K562 (cell line): ENCODE measurements around the gene RUVBL2. TPM values are rescaled to one million over a fixed set of nuclear protein-coding genes. Genes with fewer than 3 reads are reported as not detected.

ENCODE experiments used
- MCM7 ChIP-seq, 2 experiments: fragments of 450-650 bp; IDR thresholded peaks; 2 replicates each; pipeline ENCODE4 v1.6.1; 2016 to 2018
- polyA plus RNA-seq, 8 experiments: library from polyadenylated mRNA; depleted of rRNA in 4 of 8; stranded (reverse) in 5 of 8; unstranded in 3 of 8; fragments of >200 nt; fragmentation: Nextera tagmentation in 2 of 8; fragmentation: Illumina TruSeq in 1 of 8; extraction: Ambion mirVana in 2 of 8; extraction: Trizol in 1 of 8; gene quantifications; 2 replicates each; pipeline versions ENCODE4 v1.2.1 to v1.2.3, GENCODE V29; 2011 to 2014; ENCODE audit warnings: inconsistent platforms in 1 of 8, missing spikeins in 1 of 8
- total RNA-seq, 7 experiments: library from RNA; depleted of rRNA in 6 of 7; stranded (reverse); fragments of >200 nt in 6 of 7; fragmentation: Illumina TruSeq in 2 of 7; extraction: Trizol in 2 of 7; gene quantifications; 2 replicates each; pipeline versions ENCODE4 v1.2.1 to v1.2.3, GENCODE V29; 2011 to 2021; ENCODE audit warnings: low replicate concordance in 1 of 7
- TF ChIP-seq, protein P1 (sequence below): fragments of 200-600 bp; sonication (generic); IDR thresholded peaks from one replicate; pipeline ENCODE4 v1.6.1; 2012; ENCODE audit warnings: mild to moderate bottlenecking, low read depth, low read length, inconsistent platforms
- TF ChIP-seq, protein P2 (sequence below): fragments of 450-650 bp; IDR thresholded peaks from 2 replicates; pipeline ENCODE4 v1.7.1; 2018; ENCODE audit warnings: mild to moderate bottlenecking, low read depth; ENCODE audit not compliant: partially characterized antibody

Gene RUVBL2
- total and polyA plus RNA-seq, 9 of the 15 experiments (the other 6 are each of a cell fraction or from before 2014, with no cell fraction given), result 71.4 to 453 (median 237) TPM

DNA sequence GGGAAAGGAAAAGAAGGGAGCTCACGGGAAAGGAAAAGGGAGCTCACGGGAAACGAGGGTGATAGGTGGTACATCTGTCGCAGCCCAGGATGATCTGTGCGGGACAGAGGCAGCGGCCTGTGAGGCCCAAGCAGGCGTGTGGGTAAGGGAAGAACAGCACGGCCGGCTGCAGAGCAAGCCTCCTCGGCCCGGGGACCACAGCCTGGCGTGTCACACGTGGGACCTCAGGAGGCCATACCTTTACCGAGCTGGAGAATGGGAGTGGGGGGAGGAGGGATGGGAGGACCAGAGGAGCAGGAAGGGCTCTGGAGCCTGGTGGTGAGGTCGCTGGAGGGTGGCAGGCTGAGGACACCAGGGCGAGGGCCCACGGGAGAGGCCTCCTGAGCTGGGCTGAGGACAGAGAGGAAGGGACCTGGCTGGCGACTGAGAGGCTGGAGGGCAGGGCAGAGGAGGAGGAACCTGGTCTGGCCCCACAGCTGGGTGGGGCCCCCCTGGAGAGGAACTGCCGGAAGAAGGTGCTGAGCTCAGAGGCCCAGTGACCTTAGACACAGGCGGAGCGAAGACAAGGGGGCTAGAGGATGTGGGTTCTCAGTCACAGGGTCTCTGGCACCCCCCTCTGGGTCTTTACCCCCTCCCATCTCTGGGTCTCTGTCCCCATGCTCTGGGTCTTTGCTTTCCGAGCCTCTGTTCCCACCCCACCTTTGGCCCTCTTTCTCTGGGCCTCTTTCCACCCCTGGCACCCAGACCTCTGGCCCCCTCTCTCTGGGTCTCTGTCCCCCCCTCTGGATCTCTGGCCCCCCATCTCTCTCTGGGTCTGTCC is 31.4 kb upstream of the RUVBL2 start (continued):
- TF ChIP-seq, protein P1, sequence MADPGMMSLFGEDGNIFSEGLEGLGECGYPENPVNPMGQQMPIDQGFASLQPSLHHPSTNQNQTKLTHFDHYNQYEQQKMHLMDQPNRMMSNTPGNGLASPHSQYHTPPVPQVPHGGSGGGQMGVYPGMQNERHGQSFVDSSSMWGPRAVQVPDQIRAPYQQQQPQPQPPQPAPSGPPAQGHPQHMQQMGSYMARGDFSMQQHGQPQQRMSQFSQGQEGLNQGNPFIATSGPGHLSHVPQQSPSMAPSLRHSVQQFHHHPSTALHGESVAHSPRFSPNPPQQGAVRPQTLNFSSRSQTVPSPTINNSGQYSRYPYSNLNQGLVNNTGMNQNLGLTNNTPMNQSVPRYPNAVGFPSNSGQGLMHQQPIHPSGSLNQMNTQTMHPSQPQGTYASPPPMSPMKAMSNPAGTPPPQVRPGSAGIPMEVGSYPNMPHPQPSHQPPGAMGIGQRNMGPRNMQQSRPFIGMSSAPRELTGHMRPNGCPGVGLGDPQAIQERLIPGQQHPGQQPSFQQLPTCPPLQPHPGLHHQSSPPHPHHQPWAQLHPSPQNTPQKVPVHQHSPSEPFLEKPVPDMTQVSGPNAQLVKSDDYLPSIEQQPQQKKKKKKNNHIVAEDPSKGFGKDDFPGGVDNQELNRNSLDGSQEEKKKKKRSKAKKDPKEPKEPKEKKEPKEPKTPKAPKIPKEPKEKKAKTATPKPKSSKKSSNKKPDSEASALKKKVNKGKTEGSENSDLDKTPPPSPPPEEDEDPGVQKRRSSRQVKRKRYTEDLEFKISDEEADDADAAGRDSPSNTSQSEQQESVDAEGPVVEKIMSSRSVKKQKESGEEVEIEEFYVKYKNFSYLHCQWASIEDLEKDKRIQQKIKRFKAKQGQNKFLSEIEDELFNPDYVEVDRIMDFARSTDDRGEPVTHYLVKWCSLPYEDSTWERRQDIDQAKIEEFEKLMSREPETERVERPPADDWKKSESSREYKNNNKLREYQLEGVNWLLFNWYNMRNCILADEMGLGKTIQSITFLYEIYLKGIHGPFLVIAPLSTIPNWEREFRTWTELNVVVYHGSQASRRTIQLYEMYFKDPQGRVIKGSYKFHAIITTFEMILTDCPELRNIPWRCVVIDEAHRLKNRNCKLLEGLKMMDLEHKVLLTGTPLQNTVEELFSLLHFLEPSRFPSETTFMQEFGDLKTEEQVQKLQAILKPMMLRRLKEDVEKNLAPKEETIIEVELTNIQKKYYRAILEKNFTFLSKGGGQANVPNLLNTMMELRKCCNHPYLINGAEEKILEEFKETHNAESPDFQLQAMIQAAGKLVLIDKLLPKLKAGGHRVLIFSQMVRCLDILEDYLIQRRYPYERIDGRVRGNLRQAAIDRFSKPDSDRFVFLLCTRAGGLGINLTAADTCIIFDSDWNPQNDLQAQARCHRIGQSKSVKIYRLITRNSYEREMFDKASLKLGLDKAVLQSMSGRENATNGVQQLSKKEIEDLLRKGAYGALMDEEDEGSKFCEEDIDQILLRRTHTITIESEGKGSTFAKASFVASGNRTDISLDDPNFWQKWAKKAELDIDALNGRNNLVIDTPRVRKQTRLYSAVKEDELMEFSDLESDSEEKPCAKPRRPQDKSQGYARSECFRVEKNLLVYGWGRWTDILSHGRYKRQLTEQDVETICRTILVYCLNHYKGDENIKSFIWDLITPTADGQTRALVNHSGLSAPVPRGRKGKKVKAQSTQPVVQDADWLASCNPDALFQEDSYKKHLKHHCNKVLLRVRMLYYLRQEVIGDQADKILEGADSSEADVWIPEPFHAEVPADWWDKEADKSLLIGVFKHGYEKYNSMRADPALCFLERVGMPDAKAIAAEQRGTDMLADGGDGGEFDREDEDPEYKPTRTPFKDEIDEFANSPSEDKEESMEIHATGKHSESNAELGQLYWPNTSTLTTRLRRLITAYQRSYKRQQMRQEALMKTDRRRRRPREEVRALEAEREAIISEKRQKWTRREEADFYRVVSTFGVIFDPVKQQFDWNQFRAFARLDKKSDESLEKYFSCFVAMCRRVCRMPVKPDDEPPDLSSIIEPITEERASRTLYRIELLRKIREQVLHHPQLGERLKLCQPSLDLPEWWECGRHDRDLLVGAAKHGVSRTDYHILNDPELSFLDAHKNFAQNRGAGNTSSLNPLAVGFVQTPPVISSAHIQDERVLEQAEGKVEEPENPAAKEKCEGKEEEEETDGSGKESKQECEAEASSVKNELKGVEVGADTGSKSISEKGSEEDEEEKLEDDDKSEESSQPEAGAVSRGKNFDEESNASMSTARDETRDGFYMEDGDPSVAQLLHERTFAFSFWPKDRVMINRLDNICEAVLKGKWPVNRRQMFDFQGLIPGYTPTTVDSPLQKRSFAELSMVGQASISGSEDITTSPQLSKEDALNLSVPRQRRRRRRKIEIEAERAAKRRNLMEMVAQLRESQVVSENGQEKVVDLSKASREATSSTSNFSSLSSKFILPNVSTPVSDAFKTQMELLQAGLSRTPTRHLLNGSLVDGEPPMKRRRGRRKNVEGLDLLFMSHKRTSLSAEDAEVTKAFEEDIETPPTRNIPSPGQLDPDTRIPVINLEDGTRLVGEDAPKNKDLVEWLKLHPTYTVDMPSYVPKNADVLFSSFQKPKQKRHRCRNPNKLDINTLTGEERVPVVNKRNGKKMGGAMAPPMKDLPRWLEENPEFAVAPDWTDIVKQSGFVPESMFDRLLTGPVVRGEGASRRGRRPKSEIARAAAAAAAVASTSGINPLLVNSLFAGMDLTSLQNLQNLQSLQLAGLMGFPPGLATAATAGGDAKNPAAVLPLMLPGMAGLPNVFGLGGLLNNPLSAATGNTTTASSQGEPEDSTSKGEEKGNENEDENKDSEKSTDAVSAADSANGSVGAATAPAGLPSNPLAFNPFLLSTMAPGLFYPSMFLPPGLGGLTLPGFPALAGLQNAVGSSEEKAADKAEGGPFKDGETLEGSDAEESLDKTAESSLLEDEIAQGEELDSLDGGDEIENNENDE, result no peak
- TF ChIP-seq, protein P2, sequence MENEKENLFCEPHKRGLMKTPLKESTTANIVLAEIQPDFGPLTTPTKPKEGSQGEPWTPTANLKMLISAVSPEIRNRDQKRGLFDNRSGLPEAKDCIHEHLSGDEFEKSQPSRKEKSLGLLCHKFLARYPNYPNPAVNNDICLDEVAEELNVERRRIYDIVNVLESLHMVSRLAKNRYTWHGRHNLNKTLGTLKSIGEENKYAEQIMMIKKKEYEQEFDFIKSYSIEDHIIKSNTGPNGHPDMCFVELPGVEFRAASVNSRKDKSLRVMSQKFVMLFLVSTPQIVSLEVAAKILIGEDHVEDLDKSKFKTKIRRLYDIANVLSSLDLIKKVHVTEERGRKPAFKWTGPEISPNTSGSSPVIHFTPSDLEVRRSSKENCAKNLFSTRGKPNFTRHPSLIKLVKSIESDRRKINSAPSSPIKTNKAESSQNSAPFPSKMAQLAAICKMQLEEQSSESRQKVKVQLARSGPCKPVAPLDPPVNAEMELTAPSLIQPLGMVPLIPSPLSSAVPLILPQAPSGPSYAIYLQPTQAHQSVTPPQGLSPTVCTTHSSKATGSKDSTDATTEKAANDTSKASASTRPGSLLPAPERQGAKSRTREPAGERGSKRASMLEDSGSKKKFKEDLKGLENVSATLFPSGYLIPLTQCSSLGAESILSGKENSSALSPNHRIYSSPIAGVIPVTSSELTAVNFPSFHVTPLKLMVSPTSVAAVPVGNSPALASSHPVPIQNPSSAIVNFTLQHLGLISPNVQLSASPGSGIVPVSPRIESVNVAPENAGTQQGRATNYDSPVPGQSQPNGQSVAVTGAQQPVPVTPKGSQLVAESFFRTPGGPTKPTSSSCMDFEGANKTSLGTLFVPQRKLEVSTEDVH, result no peak
- TF ChIP-seq MCM7 (IDR thresholded peaks at IDR 0.05), result no peak
